Liver (tissue), 9 donors: ENCODE measurements around the gene BAIAP3. TPM values are rescaled to one million over a fixed set of nuclear protein-coding genes. Genes with fewer than 3 reads are reported as not detected.

Experiments used
- DNase-seq: peaks from one replicate; pipeline ENCODE4 v3.0.0-alpha.2; 2017; ENCODE audit warnings: low spot score
- H3K27ac ChIP-seq, 2 donors: one replicate each; pipeline ENCODE4 v1.7.0; 2013; ENCODE audit warnings: inconsistent platforms in 2 of 2, low read length in 2 of 2, control low read depth in 1 of 2, low read depth in 1 of 2, mild to moderate bottlenecking in 1 of 2
- H3K27me3 ChIP-seq, 4 donors: one replicate each; pipeline versions ENCODE4 v1.6.1 to v1.7.0; 2013; ENCODE audit warnings: low read length in 3 of 4, inconsistent platforms in 1 of 4, mild to moderate bottlenecking in 1 of 4, moderate library complexity in 1 of 4; ENCODE audit not compliant: control insufficient read depth in 4 of 4, insufficient read depth in 4 of 4
- H3K36me3 ChIP-seq, 4 donors: one replicate each; pipeline versions ENCODE4 v1.6.1 to v1.7.0; 2013; ENCODE audit warnings: low read length in 3 of 4, mild to moderate bottlenecking in 3 of 4, low read depth in 1 of 4, moderate library complexity in 1 of 4; ENCODE audit not compliant: control insufficient read depth in 4 of 4, insufficient read depth in 3 of 4
- H3K4me1 ChIP-seq, 4 donors: one replicate each; pipeline versions ENCODE4 v1.6.1 to v1.7.0; 2013; ENCODE audit warnings: low read length in 3 of 4, mild to moderate bottlenecking in 3 of 4, moderate library complexity in 1 of 4; ENCODE audit not compliant: control insufficient read depth in 4 of 4, insufficient read depth in 4 of 4
- H3K4me3 ChIP-seq, 3 donors: one replicate each; pipeline versions ENCODE4 v1.6.1 to v1.7.0; 2013; ENCODE audit warnings: low read length in 3 of 3, control low read depth in 1 of 3, low read depth in 1 of 3, mild to moderate bottlenecking in 1 of 3
- H3K9ac ChIP-seq, 2 donors: one replicate each; pipeline ENCODE4 v1.7.0; 2013; ENCODE audit warnings: low read length in 2 of 2, mild to moderate bottlenecking in 2 of 2, moderate library complexity in 2 of 2, control low read depth in 1 of 2, low read depth in 1 of 2
- H3K9me3 ChIP-seq, 4 donors: one replicate each; pipeline versions ENCODE4 v1.6.1 to v1.7.0; 2013; ENCODE audit warnings: low read length in 3 of 4; ENCODE audit not compliant: control insufficient read depth in 4 of 4
- FOXA2 ChIP-seq: IDR thresholded peaks from 2 replicates; pipeline ENCODE4 v1.6.1; 2016; ENCODE audit warnings: antibody characterized with exemption
- GABPA ChIP-seq, 2 donors: IDR thresholded peaks in 1 of 2; conservative IDR thresholded peaks in 1 of 2; 2 replicates each; pipeline ENCODE4 v1.6.1; 2016; ENCODE audit warnings: antibody characterized with exemption in 2 of 2, mild to moderate bottlenecking in 1 of 2, moderate library complexity in 1 of 2
- HNF4A ChIP-seq, 2 donors: conservative IDR thresholded peaks; 2 replicates each; pipeline ENCODE4 v1.6.1; 2016; ENCODE audit warnings: antibody characterized with exemption in 2 of 2, mild to moderate bottlenecking in 2 of 2
- RAD21 ChIP-seq, 2 donors: IDR thresholded peaks; 2 replicates each; pipeline ENCODE4 v1.6.1; 2016; ENCODE audit warnings: antibody characterized with exemption in 2 of 2, mild to moderate bottlenecking in 2 of 2
- TAF1 ChIP-seq: conservative IDR thresholded peaks from 2 replicates; pipeline ENCODE4 v1.6.1; 2016; ENCODE audit warnings: antibody characterized with exemption, mild to moderate bottlenecking
- WGBS: extraction: QIAGEN DNeasy Blood & Tissue Kit; methylation state at CpG from one replicate; pipeline ENCODE4 v1.1.7; 2013; 5-methylcytosine and 5-hydroxymethylcytosine counted together
- polyA plus RNA-seq, 2 donors: library from polyadenylated mRNA; stranded (reverse) in 1 of 2; unstranded in 1 of 2; fragments of 200-250 nt in 1 of 2; fragments of >200 nt in 1 of 2; fragmentation: Nextera tagmentation in 1 of 2; extraction: Ambion mirVana in 1 of 2; gene quantifications; one replicate each; pipeline versions ENCODE4 v1.2.1 to v1.2.3, GENCODE V29; 2013 to 2015
- total RNA-seq, 2 donors: library from RNA; depleted of rRNA; stranded (reverse); fragments of >200 nt; gene quantifications; one replicate each; pipeline ENCODE4 v1.2.3, GENCODE V29; 2014
- TF ChIP-seq, protein P1 (sequence below): IDR thresholded peaks from 2 replicates; pipeline ENCODE4 v1.6.1; 2016; ENCODE audit warnings: antibody characterized with exemption
- TF ChIP-seq, protein P2 (sequence below): IDR thresholded peaks from 2 replicates; pipeline ENCODE4 v1.6.1; 2016; ENCODE audit warnings: antibody characterized with exemption
- TF ChIP-seq, protein P3 (sequence below): IDR thresholded peaks from 2 replicates; pipeline ENCODE4 v1.6.1; 2016; ENCODE audit warnings: antibody characterized with exemption
- TF ChIP-seq, protein P4 (sequence below): fragments of 150-350 bp; IDR thresholded peaks from 2 replicates; pipeline ENCODE4 v1.5.1; 2017; ENCODE audit warnings: improper control_type of control experiment, low read depth, low read length; ENCODE audit not compliant: missing input control
- donor health status: healthy.
- donor health status: healthy.
- donor health status: healthy.
- donor health status: healthy.
- donor health status: healthy.

Gene BAIAP3
- total and polyA plus RNA-seq, 4 donors, result 1.6 to 3.8 (median 2.6) TPM

DNA sequence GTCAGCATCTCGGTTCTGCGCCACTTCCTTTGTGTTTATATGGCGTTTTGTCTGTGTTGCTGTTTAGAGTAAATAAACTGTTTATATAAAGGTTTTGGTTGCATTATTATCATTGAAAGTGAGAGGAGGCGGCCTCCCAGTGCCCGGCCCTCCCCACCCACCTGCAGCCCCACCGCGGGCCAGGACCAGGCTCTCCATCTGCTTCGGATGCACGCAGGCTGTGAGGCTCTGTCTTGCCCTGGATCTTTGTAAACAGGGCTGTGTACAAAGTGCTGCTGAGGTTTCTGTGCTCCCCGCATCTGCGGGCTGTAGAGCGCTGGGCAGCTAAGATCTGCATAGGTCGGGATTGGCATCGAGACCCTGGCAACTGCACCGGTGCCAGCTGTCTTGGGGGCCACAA lies 8.2 kb upstream of the BAIAP3 start:
- no peaks in the 10 kb centered on the region for H3K4me1 ChIP-seq
- H3K27me3 ChIP-seq, result no peaks in the 10 kb centered on the region
- no peaks in the 10 kb centered on the region for H3K9me3 ChIP-seq
- TF ChIP-seq TAF1 (no peak), HNF4A (conservative IDR thresholded peaks at IDR 0.05) (no peak), GABPA (IDR thresholded peaks at IDR 0.05 in 1 of 2, conservative IDR thresholded peaks at IDR 0.05 in 1 of 2) (no peak)
- TF ChIP-seq, protein P1, sequence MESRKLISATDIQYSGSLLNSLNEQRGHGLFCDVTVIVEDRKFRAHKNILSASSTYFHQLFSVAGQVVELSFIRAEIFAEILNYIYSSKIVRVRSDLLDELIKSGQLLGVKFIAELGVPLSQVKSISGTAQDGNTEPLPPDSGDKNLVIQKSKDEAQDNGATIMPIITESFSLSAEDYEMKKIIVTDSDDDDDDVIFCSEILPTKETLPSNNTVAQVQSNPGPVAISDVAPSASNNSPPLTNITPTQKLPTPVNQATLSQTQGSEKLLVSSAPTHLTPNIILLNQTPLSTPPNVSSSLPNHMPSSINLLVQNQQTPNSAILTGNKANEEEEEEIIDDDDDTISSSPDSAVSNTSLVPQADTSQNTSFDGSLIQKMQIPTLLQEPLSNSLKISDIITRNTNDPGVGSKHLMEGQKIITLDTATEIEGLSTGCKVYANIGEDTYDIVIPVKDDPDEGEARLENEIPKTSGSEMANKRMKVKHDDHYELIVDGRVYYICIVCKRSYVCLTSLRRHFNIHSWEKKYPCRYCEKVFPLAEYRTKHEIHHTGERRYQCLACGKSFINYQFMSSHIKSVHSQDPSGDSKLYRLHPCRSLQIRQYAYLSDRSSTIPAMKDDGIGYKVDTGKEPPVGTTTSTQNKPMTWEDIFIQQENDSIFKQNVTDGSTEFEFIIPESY, result no peak
- H3K27ac ChIP-seq, result no peak overlapping the region
- H3K9ac ChIP-seq, result no peak overlapping the region
- no peak overlapping the region for H3K4me3 ChIP-seq
- 90% methylated on average over 15 of the region's 15 CpGs for WGBS
- no peak for DNase-seq
- peaks cover 4 to 41% (median 15%) of the 10 kb centered on the region in 4 donors for H3K36me3 ChIP-seq

DNA sequence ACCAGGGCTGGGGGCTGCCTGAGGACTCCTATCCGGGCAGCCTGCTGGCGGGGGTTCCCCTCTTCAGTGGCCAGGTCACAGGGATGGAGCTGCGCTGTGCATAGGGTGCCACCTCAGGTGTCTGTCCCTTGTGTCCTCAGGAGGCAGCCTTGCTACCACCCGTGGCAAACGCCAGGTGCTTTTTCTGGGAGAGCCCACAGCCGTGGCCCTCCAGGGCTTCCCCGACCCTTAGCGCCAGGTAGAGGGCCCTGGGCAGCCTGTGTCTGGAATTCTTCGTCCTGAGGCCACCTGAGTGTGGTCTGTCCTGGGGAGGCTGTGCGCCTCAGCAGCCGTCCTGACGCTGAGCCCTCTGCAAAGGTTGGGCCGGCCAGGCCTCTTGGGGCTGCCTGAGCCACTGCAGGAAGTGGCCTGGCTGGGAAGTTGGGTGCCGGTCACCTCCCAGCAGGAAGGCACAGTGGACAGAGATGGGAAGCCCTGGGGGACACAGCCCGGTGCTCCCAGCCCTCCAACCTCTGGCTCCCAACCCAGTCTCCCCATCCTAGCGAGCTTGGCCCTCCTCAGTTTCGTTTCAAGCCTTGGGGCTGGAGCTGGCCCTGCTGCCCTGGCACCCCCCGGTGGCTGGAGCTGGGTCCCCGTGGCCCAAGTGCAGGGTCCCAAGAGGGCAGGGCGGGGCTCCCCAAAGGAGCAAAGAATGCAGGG lies 7.6 kb upstream of the BAIAP3 start:
- H3K36me3 ChIP-seq, result peaks cover 4 to 35% (median 12%) of the 10 kb centered on the region in 4 donors

More for the DNA sequence above, 7.6 kb upstream of the BAIAP3 start:
- H3K27ac ChIP-seq, result no peak overlapping the region
- H3K4me1 ChIP-seq, result no peaks in the 10 kb centered on the region
- TF ChIP-seq, protein P2, sequence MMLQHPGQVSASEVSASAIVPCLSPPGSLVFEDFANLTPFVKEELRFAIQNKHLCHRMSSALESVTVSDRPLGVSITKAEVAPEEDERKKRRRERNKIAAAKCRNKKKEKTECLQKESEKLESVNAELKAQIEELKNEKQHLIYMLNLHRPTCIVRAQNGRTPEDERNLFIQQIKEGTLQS, result no peak
- TF ChIP-seq HNF4A (conservative IDR thresholded peaks at IDR 0.05) (no peak), FOXA2 (no peak), RAD21 (IDR thresholded peaks at IDR 0.05) (no peak), TAF1 (no peak)
- TF ChIP-seq, protein P3, sequence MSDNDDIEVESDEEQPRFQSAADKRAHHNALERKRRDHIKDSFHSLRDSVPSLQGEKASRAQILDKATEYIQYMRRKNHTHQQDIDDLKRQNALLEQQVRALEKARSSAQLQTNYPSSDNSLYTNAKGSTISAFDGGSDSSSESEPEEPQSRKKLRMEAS, result no peak
- TF ChIP-seq, protein P1, result no peak
- TF ChIP-seq, protein P4, sequence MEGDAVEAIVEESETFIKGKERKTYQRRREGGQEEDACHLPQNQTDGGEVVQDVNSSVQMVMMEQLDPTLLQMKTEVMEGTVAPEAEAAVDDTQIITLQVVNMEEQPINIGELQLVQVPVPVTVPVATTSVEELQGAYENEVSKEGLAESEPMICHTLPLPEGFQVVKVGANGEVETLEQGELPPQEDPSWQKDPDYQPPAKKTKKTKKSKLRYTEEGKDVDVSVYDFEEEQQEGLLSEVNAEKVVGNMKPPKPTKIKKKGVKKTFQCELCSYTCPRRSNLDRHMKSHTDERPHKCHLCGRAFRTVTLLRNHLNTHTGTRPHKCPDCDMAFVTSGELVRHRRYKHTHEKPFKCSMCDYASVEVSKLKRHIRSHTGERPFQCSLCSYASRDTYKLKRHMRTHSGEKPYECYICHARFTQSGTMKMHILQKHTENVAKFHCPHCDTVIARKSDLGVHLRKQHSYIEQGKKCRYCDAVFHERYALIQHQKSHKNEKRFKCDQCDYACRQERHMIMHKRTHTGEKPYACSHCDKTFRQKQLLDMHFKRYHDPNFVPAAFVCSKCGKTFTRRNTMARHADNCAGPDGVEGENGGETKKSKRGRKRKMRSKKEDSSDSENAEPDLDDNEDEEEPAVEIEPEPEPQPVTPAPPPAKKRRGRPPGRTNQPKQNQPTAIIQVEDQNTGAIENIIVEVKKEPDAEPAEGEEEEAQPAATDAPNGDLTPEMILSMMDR, result no peak
- H3K9me3 ChIP-seq, result peaks cover 0 to 3% (median 0%) of the 10 kb centered on the region in 4 donors
- no peaks in the 10 kb centered on the region for H3K27me3 ChIP-seq
- H3K4me3 ChIP-seq, result no peak overlapping the region
- no peak overlapping the region for H3K9ac ChIP-seq
- no peak for DNase-seq
- 74% methylated on average over 20 of the region's 20 CpGs for WGBS
